Breast epithelium (tissue), 3 donors: ENCODE measurements around the gene CDH23.

Experiments used
- POLR2A ChIP-seq: fragments of 450-650 bp; IDR thresholded peaks from one replicate; pipeline ENCODE4 v1.6.1; 2016; ENCODE audit warnings: antibody characterized with exemption, mild to moderate bottlenecking, moderate library complexity
- TF ChIP-seq, protein P1 (sequence below), 3 donors: fragments of 450-650 bp; IDR thresholded peaks; one replicate each; pipeline ENCODE4 v1.5.1; 2016 to 2017; ENCODE audit warnings: antibody characterized with exemption in 3 of 3, mild to moderate bottlenecking in 3 of 3, moderate library complexity in 3 of 3

DNA sequence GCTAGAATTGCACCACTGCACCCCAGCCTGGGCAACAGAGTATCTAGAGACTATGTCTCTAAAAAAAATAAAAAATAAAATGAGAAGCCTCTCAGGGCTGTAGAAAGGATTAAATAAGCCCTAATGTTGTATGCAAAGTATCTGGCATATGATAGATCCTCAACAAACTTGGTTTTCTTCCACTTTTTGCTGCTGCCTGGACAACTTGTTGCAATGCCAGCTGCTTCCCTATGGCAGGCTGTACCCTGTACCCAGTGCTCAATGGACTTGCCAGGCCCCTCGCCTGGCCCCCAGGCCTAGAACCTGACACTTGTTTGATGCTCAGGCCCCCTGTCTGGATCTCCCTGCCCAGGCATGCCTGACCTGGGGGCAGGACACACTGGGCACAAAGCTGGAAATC is 28.5 kb upstream of the CDH23 start:
- TF ChIP-seq POLR2A, result no peak
- TF ChIP-seq, protein P1, sequence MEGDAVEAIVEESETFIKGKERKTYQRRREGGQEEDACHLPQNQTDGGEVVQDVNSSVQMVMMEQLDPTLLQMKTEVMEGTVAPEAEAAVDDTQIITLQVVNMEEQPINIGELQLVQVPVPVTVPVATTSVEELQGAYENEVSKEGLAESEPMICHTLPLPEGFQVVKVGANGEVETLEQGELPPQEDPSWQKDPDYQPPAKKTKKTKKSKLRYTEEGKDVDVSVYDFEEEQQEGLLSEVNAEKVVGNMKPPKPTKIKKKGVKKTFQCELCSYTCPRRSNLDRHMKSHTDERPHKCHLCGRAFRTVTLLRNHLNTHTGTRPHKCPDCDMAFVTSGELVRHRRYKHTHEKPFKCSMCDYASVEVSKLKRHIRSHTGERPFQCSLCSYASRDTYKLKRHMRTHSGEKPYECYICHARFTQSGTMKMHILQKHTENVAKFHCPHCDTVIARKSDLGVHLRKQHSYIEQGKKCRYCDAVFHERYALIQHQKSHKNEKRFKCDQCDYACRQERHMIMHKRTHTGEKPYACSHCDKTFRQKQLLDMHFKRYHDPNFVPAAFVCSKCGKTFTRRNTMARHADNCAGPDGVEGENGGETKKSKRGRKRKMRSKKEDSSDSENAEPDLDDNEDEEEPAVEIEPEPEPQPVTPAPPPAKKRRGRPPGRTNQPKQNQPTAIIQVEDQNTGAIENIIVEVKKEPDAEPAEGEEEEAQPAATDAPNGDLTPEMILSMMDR (IDR thresholded peaks at IDR 0.05), result no peak
